HFFc6 (cell line): ENCODE data around the gene FOXA2. TPM values are rescaled to one million over a fixed set of nuclear protein-coding genes. Genes with fewer than 3 reads are reported as not detected.

Experiments
- DNase-seq: peaks from one replicate; pipeline ENCODE4 v3.0.0-alpha.2; 2018
- H3K27ac Mint-ChIP-seq: 2 replicates; pipeline ENCODE4 v1.8.0; 2020; ENCODE audit warnings: mild to moderate bottlenecking, mixed read lengths
- H3K27me3 Mint-ChIP-seq: 2 replicates; pipeline ENCODE4 v1.8.0; 2021; ENCODE audit warnings: mild to moderate bottlenecking, moderate library complexity, mixed read lengths; ENCODE audit not compliant: insufficient read depth
- H3K36me3 Mint-ChIP-seq: 2 replicates; pipeline ENCODE4 v1.8.0; 2021; ENCODE audit warnings: low read depth, mixed read lengths
- H3K4me1 Mint-ChIP-seq: 2 replicates; pipeline ENCODE4 v1.8.0; 2020; ENCODE audit warnings: low read depth, mixed read lengths
- H3K4me3 Mint-ChIP-seq: 2 replicates; pipeline ENCODE4 v1.8.0; 2020; ENCODE audit warnings: mild to moderate bottlenecking, moderate library complexity, mixed read lengths
- H3K9me3 Mint-ChIP-seq: 2 replicates; pipeline ENCODE4 v1.8.0; 2020; ENCODE audit warnings: mild to moderate bottlenecking, mixed read lengths
- total RNA-seq, 6 experiments: library from RNA; stranded (reverse); fragmentation: NEBNext Ultra II Directional; extraction: Animal tissue kit (Norgen Biotek cat#: 25700); gene quantifications; 2 replicates in 1 of 6; 3 replicates in 5 of 6; pipeline ENCODE4 v1.2.3, GENCODE V29; 2021
- TF ChIP-seq, protein P1 (sequence below): fragments of 200-600 bp; sonication (generic); IDR thresholded peaks from 2 replicates; pipeline ENCODE4 v1.5.0; 2021; ENCODE audit warnings: antibody characterized with exemption, mild to moderate bottlenecking

Gene FOXA2
- total RNA-seq, 6 experiments from 2014 or later, result not detected

DNA sequence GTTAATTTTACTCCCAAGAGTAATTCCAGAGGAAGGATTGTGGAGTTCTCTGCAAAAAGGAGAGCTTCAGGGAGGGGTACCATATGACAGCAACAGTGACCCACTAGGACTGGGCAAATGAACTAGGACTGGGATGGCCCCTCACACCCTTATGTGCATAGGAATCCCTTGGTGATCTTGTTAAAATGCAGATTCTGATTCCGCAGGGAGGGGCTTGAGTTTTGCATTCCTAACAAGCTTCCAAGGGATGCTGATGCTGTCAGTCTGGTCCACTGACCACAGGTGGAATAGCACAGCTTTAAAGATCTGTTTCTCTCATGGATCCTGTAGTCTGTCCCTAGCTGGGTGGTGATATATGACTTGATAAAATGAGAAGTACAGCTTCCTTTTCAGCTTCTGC is 6.3 kb upstream of the FOXA2 start:
- no peak overlapping the region for H3K4me3 Mint-ChIP-seq
- TF ChIP-seq, protein P1, sequence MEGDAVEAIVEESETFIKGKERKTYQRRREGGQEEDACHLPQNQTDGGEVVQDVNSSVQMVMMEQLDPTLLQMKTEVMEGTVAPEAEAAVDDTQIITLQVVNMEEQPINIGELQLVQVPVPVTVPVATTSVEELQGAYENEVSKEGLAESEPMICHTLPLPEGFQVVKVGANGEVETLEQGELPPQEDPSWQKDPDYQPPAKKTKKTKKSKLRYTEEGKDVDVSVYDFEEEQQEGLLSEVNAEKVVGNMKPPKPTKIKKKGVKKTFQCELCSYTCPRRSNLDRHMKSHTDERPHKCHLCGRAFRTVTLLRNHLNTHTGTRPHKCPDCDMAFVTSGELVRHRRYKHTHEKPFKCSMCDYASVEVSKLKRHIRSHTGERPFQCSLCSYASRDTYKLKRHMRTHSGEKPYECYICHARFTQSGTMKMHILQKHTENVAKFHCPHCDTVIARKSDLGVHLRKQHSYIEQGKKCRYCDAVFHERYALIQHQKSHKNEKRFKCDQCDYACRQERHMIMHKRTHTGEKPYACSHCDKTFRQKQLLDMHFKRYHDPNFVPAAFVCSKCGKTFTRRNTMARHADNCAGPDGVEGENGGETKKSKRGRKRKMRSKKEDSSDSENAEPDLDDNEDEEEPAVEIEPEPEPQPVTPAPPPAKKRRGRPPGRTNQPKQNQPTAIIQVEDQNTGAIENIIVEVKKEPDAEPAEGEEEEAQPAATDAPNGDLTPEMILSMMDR, result no peak
- no peaks in the 10 kb centered on the region for H3K36me3 Mint-ChIP-seq
- no peak overlapping the region for H3K27ac Mint-ChIP-seq
- H3K9me3 Mint-ChIP-seq, result peaks cover 3% of the 10 kb centered on the region; the same call in 1 of the 2 replicates
- H3K27me3 Mint-ChIP-seq, result peaks cover 8% of the 10 kb centered on the region
- no peak for DNase-seq
- no peaks in the 10 kb centered on the region for H3K4me1 Mint-ChIP-seq

DNA sequence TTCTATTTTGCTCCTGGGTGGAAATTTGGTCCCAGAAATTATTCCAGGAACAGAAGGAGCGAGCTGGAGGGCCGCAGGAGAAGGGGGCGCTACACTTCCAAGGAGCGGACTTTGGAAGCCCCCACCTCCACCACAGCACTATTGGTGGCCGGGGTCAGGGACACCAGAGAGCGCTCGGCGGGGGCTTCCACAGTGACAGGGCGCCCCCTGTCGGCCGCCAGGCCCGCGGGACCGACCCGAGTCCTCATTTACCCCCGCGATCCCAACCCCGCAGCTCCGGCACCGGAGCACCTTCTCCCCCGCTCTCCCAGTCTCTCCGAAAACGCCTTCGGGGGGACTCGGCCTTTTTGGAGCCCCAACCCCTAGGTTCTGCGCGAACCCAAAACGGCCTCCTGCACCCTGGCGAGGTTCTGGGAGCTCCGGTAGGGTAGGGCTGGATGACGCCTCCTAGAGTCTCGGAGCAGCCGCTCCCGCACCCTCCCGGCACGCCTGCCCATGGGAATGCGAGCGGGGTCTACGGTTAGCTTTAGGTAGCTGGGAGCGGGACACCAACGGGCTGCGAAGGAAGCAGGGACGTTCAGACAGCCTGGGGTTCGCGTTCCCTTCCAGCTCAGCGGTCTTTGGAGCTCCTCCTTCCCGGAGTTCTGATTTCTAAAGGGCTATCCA is 2.4 kb upstream of the FOXA2 start:
- DNase-seq, result no peak
- Mint-ChIP-seq H3K27ac (no peak overlapping the region), H3K4me3 (no peak overlapping the region), H3K9me3 (peaks cover 4% of the 10 kb centered on the region; the same call in 1 of the 2 replicates), H3K27me3 (peaks cover 12% of the 10 kb centered on the region), H3K36me3 (no peaks in the 10 kb centered on the region), H3K4me1 (no peaks in the 10 kb centered on the region)
- TF ChIP-seq, protein P1, result peak; percentile 53

DNA sequence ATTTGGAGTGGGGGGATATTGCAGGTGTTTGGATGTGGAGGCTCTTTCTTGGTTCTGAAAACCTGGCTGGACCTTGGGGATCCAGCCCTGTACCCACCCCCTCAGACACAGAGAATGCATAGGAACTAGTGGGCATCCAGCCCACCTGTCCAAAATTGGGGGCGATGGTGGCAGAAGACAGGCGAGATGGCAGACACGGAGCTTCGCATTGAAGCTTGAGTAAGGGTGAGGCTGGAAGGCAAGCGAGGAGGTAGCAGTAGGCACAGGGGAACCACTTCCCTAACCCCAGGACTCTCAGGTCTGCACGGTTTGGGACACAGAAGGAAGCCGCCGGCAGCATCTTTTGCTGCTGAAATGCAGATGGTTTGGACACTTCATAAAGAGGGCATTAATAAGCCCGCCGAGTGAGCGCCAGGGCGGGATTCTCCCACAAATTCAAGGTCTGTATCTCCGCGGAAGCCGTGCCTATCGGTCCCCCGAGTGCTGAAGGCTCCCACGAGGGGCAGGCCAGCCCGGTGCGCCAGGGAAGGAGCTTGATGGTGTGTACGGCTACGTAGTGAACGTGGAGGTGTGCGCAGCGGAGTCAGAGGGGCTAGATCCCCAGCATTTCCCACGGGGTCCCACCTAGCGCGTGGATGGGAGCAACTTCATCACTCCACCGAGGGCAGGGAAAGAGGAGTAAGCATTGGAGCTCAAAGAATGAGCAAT is 1.6 kb upstream of the FOXA2 start:
- H3K36me3 Mint-ChIP-seq, result no peaks in the 10 kb centered on the region
- TF ChIP-seq, protein P1, result no peak
- peaks cover 17% of the 10 kb centered on the region for H3K27me3 Mint-ChIP-seq
- no peaks in the 10 kb centered on the region for H3K4me1 Mint-ChIP-seq
- no peak for DNase-seq
- no peak overlapping the region for H3K4me3 Mint-ChIP-seq
- H3K9me3 Mint-ChIP-seq, result peaks cover 4% of the 10 kb centered on the region; the same call in 1 of the 2 replicates
- no peak overlapping the region for H3K27ac Mint-ChIP-seq

DNA sequence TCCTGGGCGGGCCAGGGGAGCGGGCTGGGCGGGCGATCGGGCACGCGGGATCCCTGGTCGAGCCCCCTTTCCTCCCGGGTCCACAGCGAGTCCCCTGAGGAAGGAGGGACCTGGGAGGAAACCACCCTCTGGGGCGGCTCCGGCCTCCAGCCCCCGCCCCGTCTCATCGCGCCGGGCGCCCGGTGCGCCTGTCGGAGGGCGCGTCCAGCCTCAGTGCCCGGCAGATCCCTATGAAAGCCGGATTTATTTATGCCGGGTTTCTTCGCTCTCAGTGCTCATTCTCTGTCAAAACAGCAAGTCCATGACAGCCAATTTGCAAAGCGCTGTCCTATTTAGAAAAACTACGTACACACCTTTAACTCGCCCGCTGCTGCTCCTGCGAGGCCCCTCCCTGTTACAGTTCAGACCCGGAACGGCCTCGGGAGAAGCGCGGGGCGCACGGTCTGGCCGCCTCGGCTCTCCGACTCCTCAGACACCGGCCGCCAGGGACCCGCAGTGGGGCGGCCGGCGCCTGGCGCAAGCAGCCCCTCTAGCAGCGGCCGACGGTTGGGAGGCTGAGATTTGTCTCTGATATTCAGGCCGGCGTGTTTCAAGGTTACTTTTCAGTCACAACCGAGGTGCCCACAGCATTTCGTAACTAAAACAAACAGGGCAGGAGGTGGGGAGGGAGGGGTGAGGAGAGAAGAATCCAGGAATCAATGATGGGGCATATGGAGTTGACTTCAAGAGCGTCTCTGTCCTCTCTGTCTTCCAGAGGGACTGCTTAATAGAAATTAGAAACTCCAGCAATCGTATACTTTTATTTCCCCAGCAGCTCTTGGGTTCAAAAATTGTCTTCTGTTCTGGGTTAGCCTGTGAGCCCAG is 782 bp upstream of the FOXA2 start:
- TF ChIP-seq, protein P1, result no peak
- Mint-ChIP-seq H3K27me3 (peaks cover 20% of the 10 kb centered on the region), H3K9me3 (peaks cover 4% of the 10 kb centered on the region; the same call in 1 of the 2 replicates), H3K27ac (no peak overlapping the region), H3K4me1 (no peaks in the 10 kb centered on the region), H3K36me3 (no peaks in the 10 kb centered on the region), H3K4me3 (no peak overlapping the region)
- no peak for DNase-seq

DNA sequence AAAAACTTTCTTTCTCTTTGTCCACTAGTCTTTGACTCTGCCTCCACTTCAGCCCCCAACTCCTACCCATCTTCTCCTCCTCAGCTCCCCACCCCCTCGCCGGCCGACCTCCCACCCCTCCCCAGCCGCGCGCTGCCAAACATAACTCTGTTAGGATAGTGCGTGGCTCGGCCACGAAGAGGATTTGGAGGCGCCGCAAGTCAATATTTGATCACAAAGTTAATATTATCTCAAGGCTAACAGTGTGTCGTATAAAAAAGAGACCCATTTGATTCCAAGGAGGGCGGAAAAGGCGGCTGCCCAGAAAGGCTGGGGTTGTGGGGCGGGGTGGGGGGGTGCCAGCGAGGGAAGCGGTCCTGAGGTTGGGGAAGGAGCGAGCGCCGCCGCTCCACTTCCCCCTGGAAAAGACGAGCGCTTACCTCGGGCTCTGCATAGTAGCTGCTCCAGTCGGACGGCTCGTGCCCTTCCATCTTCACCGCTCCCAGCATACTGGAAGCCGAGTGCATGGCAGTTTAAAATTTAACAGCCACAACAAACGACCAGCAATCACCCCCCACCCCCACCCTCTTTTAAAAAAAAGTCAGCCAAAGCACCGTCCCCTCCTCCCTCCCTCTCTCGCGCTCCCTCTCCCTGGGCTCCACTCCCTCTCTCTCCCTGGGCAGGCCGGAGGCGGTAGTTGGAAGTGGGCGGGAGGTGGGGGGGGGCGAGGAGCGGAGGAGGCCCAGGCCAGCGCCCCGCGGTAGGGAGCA is 425 bp downstream of the FOXA2 start:
- no peak for DNase-seq
- H3K9me3 Mint-ChIP-seq, result peaks cover 4% of the 10 kb centered on the region; the same call in 1 of the 2 replicates
- TF ChIP-seq, protein P1, result no peak
- H3K36me3 Mint-ChIP-seq, result no peaks in the 10 kb centered on the region
- no peaks in the 10 kb centered on the region for H3K4me1 Mint-ChIP-seq
- no peak overlapping the region for H3K27ac Mint-ChIP-seq
- H3K4me3 Mint-ChIP-seq, result no peak overlapping the region
- H3K27me3 Mint-ChIP-seq, result peaks cover 29% of the 10 kb centered on the region
